GM21528 (cell line): ENCODE measurements around the gene ICE2.
"Not testable (repeated sequence)": the region's sequence is repeated elsewhere in the genome, so short reads cannot be mapped to it uniquely, and the experiment has no call there.

ENCODE experiments used
- ATAC-seq: cut with Tn5 transposase; IDR thresholded peaks from one replicate; pipeline ENCODE4 v1.9.1; 2021; ENCODE audit warnings: mild to moderate bottlenecking, moderate library complexity; ENCODE audit not compliant: unreplicated experiment, low FRiP score

ICE2 gene

GRCh38 chr15:60411774-60412425 lies 67.0 kb downstream of the ICE2 start:
- no peak for ATAC-seq

GRCh38 chr15:60410350-60410749 lies 68.6 kb downstream of the ICE2 start:
- ATAC-seq, result not testable (repeated sequence)

- ATAC-seq, result no peak
Measured at GRCh38 chr15:60408463-60408981, 70.4 kb downstream of the ICE2 start.

- no peak for ATAC-seq
Measured at GRCh38 chr15:60407415-60407805, 71.5 kb downstream of the ICE2 start.

- no peak for ATAC-seq
Measured at GRCh38 chr15:60406513-60407414, 72.2 kb downstream of the ICE2 start.

- no peak for ATAC-seq
Measured at GRCh38 chr15:60405399-60405798, 73.5 kb downstream of the ICE2 start.

- ATAC-seq, result not testable (repeated sequence)
Measured at GRCh38 chr15:60404351-60404750, 74.6 kb downstream of the ICE2 start.

GRCh38 chr15:60400944-60401343 lies 78.0 kb downstream of the ICE2 start:
- ATAC-seq, result no peak

GRCh38 chr15:60399931-60400330 lies 79.0 kb downstream of the ICE2 start:
- ATAC-seq, result no peak

GRCh38 chr15:60399246-60399915 lies 79.6 kb downstream of the ICE2 start:
- ATAC-seq, result no peak

- peak; percentile 75 for ATAC-seq
Measured at GRCh38 chr15:60397772-60398445, 81.0 kb downstream of the ICE2 start, which contains the start of gene ANXA2. Gene ANXA2, minus strand, starts transcription at chr15:60397986. Its CDS starts 11,911 bp downstream, at chr15:60386075.

- peak; percentile 75 for ATAC-seq
Measured at GRCh38 chr15:60396958-60397771, 81.8 kb downstream of the ICE2 start.

GRCh38 chr15:60396560-60396957 lies 82.4 kb downstream of the ICE2 start:
- ATAC-seq, result no peak

GRCh38 chr15:60396100-60396499 lies 82.8 kb downstream of the ICE2 start:
- ATAC-seq, result no peak

GRCh38 chr15:60395276-60396011 lies 83.5 kb downstream of the ICE2 start:
- ATAC-seq, result no peak

GRCh38 chr15:60394689-60395097 lies 84.2 kb downstream of the ICE2 start:
- ATAC-seq, result no peak

- no peak for ATAC-seq
Measured at GRCh38 chr15:60392986-60393790, 85.8 kb downstream of the ICE2 start.

GRCh38 chr15:60392601-60392985 lies 86.3 kb downstream of the ICE2 start:
- ATAC-seq, result no peak
